Spleen (tissue), 11 donors: ENCODE data around the gene CRTC3. TPM values are rescaled to one million over a fixed set of nuclear protein-coding genes. Genes with fewer than 3 reads are reported as not detected.

Experiments used
- DNase-seq: peaks from one replicate; pipeline ENCODE4 v3.0.0-alpha.2; 2020
- H3K27ac ChIP-seq, 8 donors: fragments of 200-600 bp; sonication (generic) in 7 of 8; 1 replicate in 4 of 8; 2 replicates in 4 of 8; pipeline versions ENCODE4 v1.5.0 to v1.8.0; 2016 to 2021; ENCODE audit warnings: inconsistent platforms in 4 of 8, mild to moderate bottlenecking in 4 of 8, moderate library complexity in 1 of 8
- H3K27me3 ChIP-seq, 7 donors: fragments of 200-600 bp; sonication (generic) in 6 of 7; replicated peaks in 1 of 7; 1 replicate in 4 of 7; 2 replicates in 3 of 7; pipeline versions ENCODE4 v1.5.0 to v1.8.0; 2016 to 2021; ENCODE audit warnings: inconsistent platforms in 3 of 7, mild to moderate bottlenecking in 1 of 7
- H3K36me3 ChIP-seq, 6 donors: fragments of 200-600 bp; sonication (generic) in 5 of 6; 1 replicate in 4 of 6; 2 replicates in 2 of 6; pipeline versions ENCODE4 v1.5.0 to v1.8.0; 2016 to 2021; ENCODE audit warnings: inconsistent platforms in 2 of 6
- H3K4me1 ChIP-seq, 6 donors: fragments of 200-600 bp; sonication (generic) in 5 of 6; 1 replicate in 3 of 6; 2 replicates in 3 of 6; pipeline versions ENCODE4 v1.5.0 to v1.8.0; 2016 to 2021; ENCODE audit warnings: inconsistent platforms in 3 of 6
- H3K4me3 ChIP-seq, 8 donors: fragments of 200-600 bp; sonication (generic) in 7 of 8; 1 replicate in 4 of 8; 2 replicates in 4 of 8; pipeline versions ENCODE4 v1.5.0 to v1.8.0; 2016 to 2021; ENCODE audit warnings: inconsistent platforms in 4 of 8, mild to moderate bottlenecking in 4 of 8, moderate library complexity in 2 of 8
- H3K9me3 ChIP-seq, 8 donors: fragments of 200-600 bp; sonication (generic) in 7 of 8; 1 replicate in 4 of 8; 2 replicates in 4 of 8; pipeline versions ENCODE4 v1.5.0 to v1.8.0; 2016 to 2021; ENCODE audit warnings: inconsistent platforms in 4 of 8
- CTCF ChIP-seq, 11 experiments: fragments of 200-600 bp in 7 of 11; fragments of 450-650 bp in 4 of 11; sonication (generic) in 4 of 11; IDR thresholded peaks in 8 of 11; conservative IDR thresholded peaks in 3 of 11; 1 replicate in 7 of 11; 2 replicates in 4 of 11; pipeline versions ENCODE4 v1.4.0 to v1.8.0; 2016 to 2021; ENCODE audit warnings: antibody characterized with exemption in 11 of 11, inconsistent platforms in 4 of 11, mild to moderate bottlenecking in 1 of 11
- POLR2A ChIP-seq, 3 donors: fragments of 450-650 bp; IDR thresholded peaks; one replicate each; pipeline ENCODE4 v1.5.1; 2017; ENCODE audit warnings: antibody characterized with exemption in 3 of 3, mild to moderate bottlenecking in 1 of 3
- POLR2AphosphoS5 ChIP-seq, 3 donors: sonication (generic); formaldehyde crosslinking; IDR thresholded peaks; one replicate each; pipeline ENCODE4 v1.5.1; 2017; ENCODE audit warnings: antibody characterized with exemption in 3 of 3
- WGBS, 5 donors: extraction: QIAGEN DNeasy Blood & Tissue Kit in 3 of 5; methylation state at CpG; one replicate each; pipeline versions ENCODE4 v1.1.5 to v1.1.7; 2013 to 2018; 5-methylcytosine and 5-hydroxymethylcytosine counted together
- intact Hi-C: fragments of 100-400 bp; cut with DNase I; formaldehyde crosslinking; loops from one replicate; pipeline ENCODE4 v1.15.0; 2023; ENCODE audit warnings: low total_unique reads
- polyA plus RNA-seq, 3 donors: library from polyadenylated mRNA; stranded (reverse); fragments of 200-250 nt; gene quantifications; one replicate each; pipeline ENCODE4 v1.2.1, GENCODE V29; 2013
- total RNA-seq, 7 donors: library from RNA; depleted of rRNA in 3 of 7; stranded (reverse); fragments of >200 nt in 3 of 7; fragmentation: NEBNext Ultra II Directional in 4 of 7; extraction: Animal tissue kit (Norgen Biotek cat#: 25700) in 4 of 7; gene quantifications; one replicate each; pipeline versions ENCODE4 v1.1.0 to v1.2.1, GENCODE V29; 2016 to 2021
- donor health status: healthy with polysubstance abuse.
- donor health status: DM: no; HTN: no; CAD: no; lungs with moderate emphysema.
- donor health status: DM: no; HTN: no; CAD: no.
- donor health status: Bipolar disorder and iron deficiency.
- donor health status: healthy.
- donor health status: DM: no; HTN: no; CAD: no.
- donor health status: DM: yes; HTN: yes; CAD: no.

The CRTC3 gene
- total and polyA plus RNA-seq, 10 donors, result 7.7 to 51.2 (median 43.4) TPM

- Histone ChIP-seq H3K36me3 (peaks cover 3 to 100% (median 93%) of the 10 kb centered on the region in 6 donors), H3K27me3 (no peaks in the 10 kb centered on the region), H3K4me3 (no peak overlapping the region), H3K4me1 (peaks cover 0 to 9% (median 0%) of the 10 kb centered on the region in 6 donors), H3K27ac (peak overlapping the region in 1 of 8 donors; percentile 23), H3K9me3 (no peaks in the 10 kb centered on the region)
- TF ChIP-seq POLR2AphosphoS5 (IDR thresholded peaks at IDR 0.05) (no peak), POLR2A (IDR thresholded peaks at IDR 0.05) (no peak), CTCF (IDR thresholded peaks at IDR 0.05 in 8 of 11, conservative IDR thresholded peaks at IDR 0.05 in 3 of 11) (no peak)
- DNase-seq, result no peak
- intact Hi-C loops, result no loop called here
Observed at GRCh38 chr15:90493647-90494046, 36.1 kb upstream of the CRTC3 start.

GRCh38 chr15:90495067-90495466 lies 34.7 kb upstream of the CRTC3 start:
- Histone ChIP-seq H3K4me1 (peaks cover 0 to 9% (median 0%) of the 10 kb centered on the region in 6 donors), H3K27me3 (no peaks in the 10 kb centered on the region), H3K9me3 (no peaks in the 10 kb centered on the region), H3K27ac (no peak overlapping the region), H3K36me3 (peaks cover 6 to 100% (median 94%) of the 10 kb centered on the region in 6 donors), H3K4me3 (no peak overlapping the region)
- TF ChIP-seq POLR2A (IDR thresholded peaks at IDR 0.05) (no peak), CTCF (IDR thresholded peaks at IDR 0.05 in 8 of 11, conservative IDR thresholded peaks at IDR 0.05 in 3 of 11) (no peak), POLR2AphosphoS5 (IDR thresholded peaks at IDR 0.05) (no peak)
- no peak for DNase-seq
- intact Hi-C loops, result no loop called here
- 76 to 89% (median 84%) methylated on average over 3 of the region's 3 CpGs for WGBS, 5 donors

GRCh38 chr15:90496791-90497190 lies 32.9 kb upstream of the CRTC3 start:
- no peaks in the 10 kb centered on the region for H3K9me3 ChIP-seq
- no peak for DNase-seq
- WGBS, 5 donors, result 51 to 81% (median 59%) methylated on average over 3 of the region's 3 CpGs
- H3K27me3 ChIP-seq, result no peaks in the 10 kb centered on the region
- H3K4me3 ChIP-seq, result no peak overlapping the region
- peaks cover 0 to 9% (median 0%) of the 10 kb centered on the region in 6 donors for H3K4me1 ChIP-seq
- TF ChIP-seq POLR2A (IDR thresholded peaks at IDR 0.05), result no peak
- no peak for TF ChIP-seq POLR2AphosphoS5 (IDR thresholded peaks at IDR 0.05)
- no peak overlapping the region for H3K27ac ChIP-seq
- intact Hi-C loops, result no loop called here
- peaks cover 6 to 100% (median 89%) of the 10 kb centered on the region in 6 donors for H3K36me3 ChIP-seq

- Histone ChIP-seq H3K27ac (no peak overlapping the region), H3K36me3 (peaks cover 6 to 100% (median 88%) of the 10 kb centered on the region in 6 donors), H3K4me3 (no peak overlapping the region), H3K27me3 (no peaks in the 10 kb centered on the region), H3K9me3 (no peaks in the 10 kb centered on the region), H3K4me1 (peaks cover 0 to 9% (median 0%) of the 10 kb centered on the region in 6 donors)
- 36 to 64% (median 54%) methylated on average over 3 of the region's 3 CpGs for WGBS, 5 donors
- intact Hi-C loops, result no loop called here
- no peak for DNase-seq
- TF ChIP-seq POLR2AphosphoS5 (IDR thresholded peaks at IDR 0.05), result no peak
- no peak for TF ChIP-seq CTCF (IDR thresholded peaks at IDR 0.05 in 8 of 11, conservative IDR thresholded peaks at IDR 0.05 in 3 of 11)
- TF ChIP-seq POLR2A (IDR thresholded peaks at IDR 0.05), result no peak
Observed at GRCh38 chr15:90497376-90497775, 32.3 kb upstream of the CRTC3 start.

GRCh38 chr15:90497912-90498311 lies 31.8 kb upstream of the CRTC3 start:
- 72 to 91% (median 79%) methylated on average over 6 of the region's 6 CpGs for WGBS, 5 donors
- no peak for DNase-seq
- Histone ChIP-seq H3K27ac (no peak overlapping the region), H3K36me3 (peaks cover 6 to 100% (median 87%) of the 10 kb centered on the region in 6 donors), H3K4me1 (peaks cover 0 to 9% (median 0%) of the 10 kb centered on the region in 6 donors), H3K9me3 (no peaks in the 10 kb centered on the region), H3K27me3 (no peaks in the 10 kb centered on the region), H3K4me3 (no peak overlapping the region)
- intact Hi-C loops, result no loop called here
- TF ChIP-seq CTCF (IDR thresholded peaks at IDR 0.05 in 8 of 11, conservative IDR thresholded peaks at IDR 0.05 in 3 of 11), result no peak
